Measurements from ENCODE around the gene PDK2. TPM values are rescaled to one million over a fixed set of nuclear protein-coding genes. Genes with fewer than 3 reads are reported as not detected.

Gene PDK2
- total RNA-seq, 1 experiment from 2014 or later: 25.3 TPM

DNA sequence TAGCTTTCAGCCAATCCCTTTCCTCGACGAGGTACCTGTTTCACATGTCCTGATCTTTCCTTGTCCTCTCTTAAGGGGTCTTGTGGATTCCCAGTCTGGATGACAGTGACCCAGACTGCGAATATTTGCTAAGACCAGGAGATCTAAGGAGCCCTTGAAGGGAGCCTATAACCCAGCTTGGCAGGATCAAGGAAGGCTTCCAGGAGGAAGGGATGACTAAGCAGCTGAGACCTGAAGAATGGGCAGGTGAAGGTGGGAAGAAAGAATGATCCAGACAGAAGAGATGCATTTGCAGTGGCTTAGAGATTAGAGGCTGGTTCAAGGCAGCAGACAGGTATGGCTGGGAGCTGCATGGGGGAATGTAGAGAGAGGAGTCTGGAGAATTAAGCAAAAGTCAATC, 1.9 kb upstream of the PDK2 start:
- Histone ChIP-seq H3K4me1 (replicated peaks) (peaks cover 14% of the 10 kb centered on the region), H3K9me3 (replicated peaks) (no peaks in the 10 kb centered on the region), H3K27ac (no peak overlapping the region), H3K27me3 (replicated peaks) (no peaks in the 10 kb centered on the region), H3K4me3 (no peak overlapping the region), H3K36me3 (peaks cover 30% of the 10 kb centered on the region)
- no peak for DNase-seq (ENCODE audit: low read depth in 1 of 2, low spot score in 2 of 2)

DNA sequence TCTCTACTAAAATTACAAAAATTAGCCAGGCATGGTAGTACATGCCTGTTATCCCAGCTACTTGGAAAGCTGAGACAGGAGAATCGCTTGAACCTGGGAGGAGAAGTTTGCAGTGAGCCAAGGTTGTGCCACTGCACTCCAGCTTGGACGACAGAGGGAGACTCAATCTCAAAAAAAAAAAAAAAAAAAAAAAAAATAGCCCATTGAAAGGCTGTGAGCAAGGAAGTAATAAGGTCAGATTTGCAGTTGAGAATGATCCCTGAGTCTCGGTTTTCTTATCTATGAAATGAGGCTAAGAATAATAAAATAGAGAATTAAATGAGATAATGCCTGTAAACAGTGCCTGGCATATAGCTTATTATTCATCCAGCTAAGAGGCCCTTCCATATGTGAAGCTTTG, 1.3 kb upstream of the PDK2 start:
- no peak overlapping the region for H3K27ac ChIP-seq
- no peaks in the 10 kb centered on the region for H3K27me3 ChIP-seq (replicated peaks)
- DNase-seq (ENCODE audit: low read depth in 1 of 2, low spot score in 2 of 2): no peak
- peaks cover 27% of the 10 kb centered on the region for H3K36me3 ChIP-seq
- H3K9me3 ChIP-seq (replicated peaks): no peaks in the 10 kb centered on the region
- H3K4me1 ChIP-seq (replicated peaks): peaks cover 14% of the 10 kb centered on the region
- no peak overlapping the region for H3K4me3 ChIP-seq

DNA sequence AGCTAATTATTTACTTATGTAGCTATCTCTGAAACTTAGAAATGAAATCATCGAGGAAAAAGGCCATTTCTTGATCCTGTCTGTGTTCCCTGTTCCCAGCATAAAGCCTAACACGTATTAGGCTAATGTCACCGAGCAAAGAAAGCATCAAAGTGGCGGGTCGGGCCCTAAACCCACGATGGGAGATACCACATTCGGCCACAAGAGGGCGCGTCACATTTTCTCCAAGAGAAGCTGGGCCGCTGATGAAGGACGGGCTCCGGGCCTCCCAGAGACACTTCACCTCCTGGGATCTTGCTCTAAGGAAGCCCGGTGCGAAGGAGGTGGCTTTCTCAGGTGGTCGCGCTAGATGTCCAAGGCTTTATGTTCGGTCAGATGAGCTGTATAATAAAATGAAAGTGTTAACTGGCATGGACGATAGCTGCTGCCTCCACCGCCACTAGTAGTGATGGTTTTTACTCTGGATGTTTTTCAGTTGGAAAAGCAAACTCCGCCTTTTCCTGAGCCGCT, 853 bp upstream of the PDK2 start:
- H3K4me1 ChIP-seq (replicated peaks): peaks cover 14% of the 10 kb centered on the region
- H3K27ac ChIP-seq: no peak overlapping the region
- peak; percentile 94 to 95 for DNase-seq (ENCODE audit: low read depth in 1 of 2, low spot score in 2 of 2)
- H3K27me3 ChIP-seq (replicated peaks): no peaks in the 10 kb centered on the region
- H3K4me3 ChIP-seq: peak overlapping the region; percentile 63
- H3K9me3 ChIP-seq (replicated peaks): no peaks in the 10 kb centered on the region
- H3K36me3 ChIP-seq: peaks cover 22% of the 10 kb centered on the region

DNA sequence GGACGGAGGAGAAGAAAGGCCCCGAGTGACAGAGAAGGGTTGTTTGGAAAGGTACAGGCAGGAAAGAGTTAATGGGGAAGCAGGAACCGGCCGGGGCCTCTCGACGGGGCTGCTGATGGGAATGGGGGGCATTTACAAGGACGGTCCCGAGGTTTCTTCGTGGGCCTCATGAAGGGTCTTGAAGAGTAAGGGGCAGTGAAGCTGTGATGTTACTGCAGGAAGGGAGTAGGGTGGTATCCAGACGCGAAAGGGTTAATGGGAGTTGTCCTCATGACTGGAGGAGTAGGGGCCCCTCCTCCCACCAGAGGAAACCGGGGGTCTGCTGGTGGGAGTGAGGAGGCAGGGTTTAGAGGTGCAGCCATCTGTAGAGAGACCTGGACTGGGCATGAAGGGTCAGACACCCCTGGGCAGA, 481 bp downstream of the PDK2 start:
- Histone ChIP-seq H3K36me3 (peaks cover 15% of the 10 kb centered on the region), H3K9me3 (replicated peaks) (no peaks in the 10 kb centered on the region), H3K4me3 (peak overlapping the region; percentile 63), H3K27ac (no peak overlapping the region), H3K4me1 (replicated peaks) (peaks cover 14% of the 10 kb centered on the region), H3K27me3 (replicated peaks) (no peaks in the 10 kb centered on the region)
- DNase-seq (ENCODE audit: low read depth in 1 of 2, low spot score in 2 of 2): no peak

DNA sequence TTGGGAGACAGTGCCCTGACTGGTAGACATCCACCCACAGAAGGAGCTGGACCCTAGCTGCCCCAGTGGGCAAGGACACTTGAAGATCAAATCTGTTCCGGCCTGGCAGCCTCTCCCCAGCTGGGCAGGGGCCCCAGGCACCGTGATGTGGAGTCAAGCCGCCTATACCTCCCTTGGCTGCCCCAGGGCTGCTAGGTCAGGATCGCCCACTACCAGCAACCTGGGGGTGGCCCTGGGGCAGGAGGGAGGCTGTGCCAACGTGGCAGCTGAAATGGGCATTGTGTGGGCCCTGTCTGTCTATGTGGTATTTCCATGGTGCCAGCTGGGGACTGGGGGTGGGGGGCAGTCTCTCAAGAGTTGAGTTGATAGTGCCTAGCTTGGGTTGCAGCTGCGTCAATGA, 941 bp downstream of the PDK2 start:
- Histone ChIP-seq H3K27me3 (replicated peaks) (no peaks in the 10 kb centered on the region), H3K27ac (no peak overlapping the region), H3K9me3 (replicated peaks) (no peaks in the 10 kb centered on the region), H3K4me3 (peak overlapping the region; percentile 63), H3K4me1 (replicated peaks) (peaks cover 14% of the 10 kb centered on the region), H3K36me3 (peaks cover 15% of the 10 kb centered on the region)
- no peak for DNase-seq (ENCODE audit: low read depth in 1 of 2, low spot score in 2 of 2)

DNA sequence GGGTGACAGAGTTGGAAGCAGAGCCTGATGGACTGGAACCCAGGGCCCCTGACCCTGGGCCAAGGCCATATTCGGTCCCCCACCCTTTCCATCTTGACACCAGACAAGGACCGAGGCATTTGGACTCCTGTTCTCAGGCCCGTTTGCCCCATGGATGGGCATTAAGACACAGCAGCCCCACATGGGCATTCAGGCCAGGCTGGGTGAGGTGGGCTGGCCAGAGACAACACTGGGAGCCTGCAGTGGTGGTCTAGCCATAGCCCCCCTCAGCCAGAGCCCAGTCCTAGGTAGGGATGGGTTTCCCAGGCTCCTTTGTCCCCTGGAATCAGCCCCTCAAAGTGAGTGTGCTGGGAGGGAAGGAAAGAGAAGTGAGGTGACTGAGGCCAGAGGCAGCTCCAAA, 1.6 kb downstream of the PDK2 start:
- Histone ChIP-seq H3K4me1 (replicated peaks) (peaks cover 14% of the 10 kb centered on the region), H3K4me3 (no peak overlapping the region), H3K36me3 (peaks cover 16% of the 10 kb centered on the region), H3K9me3 (replicated peaks) (no peaks in the 10 kb centered on the region), H3K27me3 (replicated peaks) (no peaks in the 10 kb centered on the region), H3K27ac (no peak overlapping the region)
- DNase-seq (ENCODE audit: low read depth in 1 of 2, low spot score in 2 of 2): no peak

DNA sequence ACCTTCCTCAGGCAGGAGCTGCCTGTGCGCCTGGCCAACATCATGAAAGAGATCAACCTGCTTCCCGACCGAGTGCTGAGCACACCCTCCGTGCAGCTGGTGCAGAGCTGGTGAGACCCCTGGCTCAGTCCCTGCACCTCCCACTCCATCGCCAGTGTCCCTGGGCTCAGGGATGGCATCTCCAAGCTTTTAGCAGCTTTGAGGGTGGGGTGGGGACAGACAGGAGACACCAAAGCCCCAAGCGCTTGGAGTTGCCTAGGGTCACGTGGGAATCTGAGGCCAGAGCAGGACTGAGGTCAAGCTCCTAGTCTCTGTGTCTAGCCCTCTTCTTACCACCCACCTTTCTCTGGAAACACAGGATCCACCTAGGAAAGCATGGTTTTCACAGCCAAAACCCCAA, 2.3 kb downstream of the PDK2 start:
- peaks cover 14% of the 10 kb centered on the region for H3K4me1 ChIP-seq (replicated peaks)
- H3K27me3 ChIP-seq (replicated peaks): no peaks in the 10 kb centered on the region
- H3K27ac ChIP-seq: no peak overlapping the region
- H3K4me3 ChIP-seq: no peak overlapping the region
- H3K9me3 ChIP-seq (replicated peaks): no peaks in the 10 kb centered on the region
- no peak for DNase-seq (ENCODE audit: low read depth in 1 of 2, low spot score in 2 of 2)
- H3K36me3 ChIP-seq: peaks cover 16% of the 10 kb centered on the region

DNA sequence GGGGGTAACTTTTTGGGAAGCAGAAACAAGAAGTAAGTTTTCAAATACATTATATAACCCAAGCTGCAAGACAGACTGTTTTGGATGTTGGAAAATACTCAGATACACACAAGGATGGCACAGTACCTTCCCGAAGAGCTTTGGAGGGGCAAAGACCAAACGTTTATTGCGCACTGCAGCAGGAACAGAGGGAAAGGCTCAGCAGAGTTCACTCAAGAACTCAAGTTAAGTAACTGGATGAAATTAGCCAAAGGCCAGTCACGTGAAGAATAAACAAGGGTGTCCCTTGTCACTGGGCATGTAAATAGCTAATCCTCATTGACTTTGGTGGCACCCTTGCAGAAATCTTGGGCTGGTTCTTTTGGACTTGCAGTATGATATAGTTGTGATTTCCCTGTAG, 2.8 kb downstream of the PDK2 start:
- Histone ChIP-seq H3K9me3 (replicated peaks) (no peaks in the 10 kb centered on the region), H3K36me3 (peaks cover 16% of the 10 kb centered on the region), H3K27me3 (replicated peaks) (no peaks in the 10 kb centered on the region), H3K4me1 (replicated peaks) (peaks cover 14% of the 10 kb centered on the region), H3K27ac (no peak overlapping the region), H3K4me3 (no peak overlapping the region)
- DNase-seq (ENCODE audit: low read depth in 1 of 2, low spot score in 2 of 2): no peak

DNA sequence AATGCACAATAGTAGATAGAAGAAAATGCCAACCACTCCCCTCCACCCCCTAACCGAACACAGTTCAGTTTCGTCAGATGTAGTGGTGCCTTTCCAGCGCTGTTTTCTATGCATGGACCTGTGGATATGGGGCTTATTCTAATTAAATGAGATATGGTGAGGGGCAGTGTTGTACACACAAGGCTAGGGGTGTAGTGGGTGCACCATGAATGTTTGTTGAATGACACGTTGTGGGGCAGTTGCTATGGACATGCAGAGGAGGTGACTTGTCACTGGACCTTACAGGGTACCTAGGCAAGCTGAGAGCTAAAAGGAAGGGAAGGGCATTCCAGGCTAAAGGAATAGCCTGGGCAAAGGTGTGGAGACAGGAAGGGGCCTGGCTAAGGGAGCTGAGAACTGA, 3.4 kb downstream of the PDK2 start:
- Histone ChIP-seq H3K27me3 (replicated peaks) (no peaks in the 10 kb centered on the region), H3K27ac (no peak overlapping the region), H3K9me3 (replicated peaks) (no peaks in the 10 kb centered on the region), H3K4me1 (replicated peaks) (peaks cover 14% of the 10 kb centered on the region), H3K36me3 (peaks cover 16% of the 10 kb centered on the region), H3K4me3 (no peak overlapping the region)
- DNase-seq (ENCODE audit: low read depth in 1 of 2, low spot score in 2 of 2): no peak

DNA sequence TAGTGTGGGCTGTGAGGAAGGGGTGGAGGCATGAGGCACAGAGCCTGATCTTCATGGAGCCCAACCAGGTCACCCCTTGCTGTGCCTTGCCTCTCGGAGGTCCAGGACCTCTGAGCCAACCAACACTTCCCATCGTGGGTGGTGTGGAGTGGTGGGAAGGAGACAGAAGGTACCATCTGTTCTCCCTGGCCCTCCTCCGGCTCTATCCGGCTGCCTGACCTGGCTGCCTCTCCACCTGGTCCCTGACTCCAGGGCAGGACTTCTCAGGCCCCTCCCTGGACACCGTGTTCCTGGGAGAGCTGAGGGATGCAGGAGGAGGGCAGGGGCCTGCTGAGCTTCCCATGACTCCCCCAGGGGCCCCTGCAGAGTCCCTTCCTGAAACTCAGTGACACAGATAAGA, 3.9 kb downstream of the PDK2 start:
- H3K27ac ChIP-seq: no peak overlapping the region
- H3K36me3 ChIP-seq: peaks cover 16% of the 10 kb centered on the region
- H3K9me3 ChIP-seq (replicated peaks): no peaks in the 10 kb centered on the region
- no peak for DNase-seq (ENCODE audit: low read depth in 1 of 2, low spot score in 2 of 2)
- H3K4me1 ChIP-seq (replicated peaks): peaks cover 14% of the 10 kb centered on the region
- no peak overlapping the region for H3K4me3 ChIP-seq
- H3K27me3 ChIP-seq (replicated peaks): no peaks in the 10 kb centered on the region

DNA sequence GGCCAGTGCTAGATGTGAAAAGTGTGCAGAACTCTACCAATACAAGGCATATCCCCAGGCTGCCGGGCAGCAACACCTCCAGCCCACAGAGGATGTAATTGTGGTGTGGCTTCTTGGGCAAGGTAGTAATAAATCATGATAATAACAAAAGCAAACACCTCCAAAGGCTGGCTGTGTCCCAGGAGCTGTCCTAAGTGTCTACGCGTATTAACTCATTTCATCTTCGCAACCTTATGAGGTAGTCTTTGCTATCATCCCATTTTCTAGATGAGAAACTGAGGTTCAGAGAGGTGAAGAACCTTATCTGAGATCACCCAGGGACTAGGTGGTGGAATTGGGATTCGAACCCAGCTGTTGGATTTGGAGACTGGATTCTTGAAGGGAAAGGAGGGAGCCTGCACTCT, 5.3 kb downstream of the PDK2 start:
- Histone ChIP-seq H3K36me3 (peaks cover 18% of the 10 kb centered on the region), H3K9me3 (replicated peaks) (no peaks in the 10 kb centered on the region), H3K27me3 (replicated peaks) (no peaks in the 10 kb centered on the region), H3K27ac (no peak overlapping the region), H3K4me1 (replicated peaks) (peaks cover 7% of the 10 kb centered on the region), H3K4me3 (no peak overlapping the region)
- no peak for DNase-seq (ENCODE audit: low read depth in 1 of 2, low spot score in 2 of 2)

DNA sequence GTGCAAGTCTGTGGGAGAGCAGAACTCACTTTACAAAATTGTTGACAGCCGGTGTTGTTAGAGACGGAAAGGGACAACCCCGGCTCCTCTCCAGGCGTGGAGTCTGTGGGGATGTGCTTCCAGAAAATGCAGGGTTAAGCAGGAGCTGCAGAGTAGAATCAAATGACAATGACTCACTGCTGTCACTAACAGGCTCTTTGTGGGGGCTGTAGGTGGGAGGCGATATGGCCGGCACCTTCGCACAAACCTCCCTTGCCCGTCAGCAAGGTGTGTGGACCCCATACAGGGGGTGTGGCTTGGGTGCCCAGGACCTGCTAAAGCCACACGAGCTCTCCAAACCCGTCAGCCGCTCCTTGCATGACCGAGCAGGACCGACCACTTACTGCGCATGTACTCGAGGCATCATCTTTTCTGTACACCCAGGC, 5.8 kb downstream of the PDK2 start:
- H3K4me1 ChIP-seq (replicated peaks): peaks cover 3% of the 10 kb centered on the region
- H3K36me3 ChIP-seq: peaks cover 21% of the 10 kb centered on the region
- no peaks in the 10 kb centered on the region for H3K27me3 ChIP-seq (replicated peaks)
- no peak overlapping the region for H3K4me3 ChIP-seq
- DNase-seq (ENCODE audit: low read depth in 1 of 2, low spot score in 2 of 2): no peak
- H3K9me3 ChIP-seq (replicated peaks): no peaks in the 10 kb centered on the region
- H3K27ac ChIP-seq: no peak overlapping the region

DNA sequence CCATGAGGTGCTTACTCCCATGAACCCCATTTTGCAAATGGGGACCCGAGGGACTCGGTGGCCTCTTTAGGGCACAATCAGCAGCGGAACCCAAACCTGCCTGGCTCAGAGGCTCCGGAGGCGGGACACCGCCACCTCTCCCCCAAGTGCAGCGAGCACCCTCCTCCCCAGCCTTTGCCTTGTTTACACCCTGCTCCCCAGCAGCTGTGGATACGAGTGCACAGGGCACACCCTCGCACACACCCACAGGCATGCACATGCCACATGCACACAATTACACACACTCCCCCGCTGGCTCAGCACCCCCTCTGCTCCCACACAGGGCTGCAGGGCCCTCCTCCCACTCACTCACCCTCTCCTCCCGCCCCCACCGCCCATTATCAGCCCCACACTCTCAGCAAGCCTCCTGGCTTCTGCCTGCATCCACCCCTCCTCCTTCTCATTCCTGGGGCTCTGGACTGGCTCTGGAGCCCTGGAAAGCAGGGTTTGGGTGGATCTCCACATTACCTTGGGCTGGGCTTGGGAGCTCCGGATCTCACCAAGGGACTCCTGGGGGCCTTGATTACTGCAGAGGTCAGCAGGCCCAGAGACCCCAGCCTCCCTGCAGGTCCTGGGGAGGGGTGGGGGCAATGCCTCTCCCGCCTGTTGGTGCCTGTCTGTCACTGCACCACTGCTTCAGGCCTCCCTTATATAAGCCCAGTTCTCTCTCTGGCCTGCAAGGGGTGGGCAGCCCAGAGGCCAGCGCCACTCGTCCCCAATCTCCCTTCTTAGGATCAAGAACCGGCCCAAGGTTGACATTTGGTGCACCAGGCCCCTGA, 6.4 kb downstream of the PDK2 start:
- no peak for DNase-seq (ENCODE audit: low read depth in 1 of 2, low spot score in 2 of 2)
- H3K4me1 ChIP-seq (replicated peaks): no peaks in the 10 kb centered on the region
- no peak overlapping the region for H3K27ac ChIP-seq
- no peaks in the 10 kb centered on the region for H3K9me3 ChIP-seq (replicated peaks)
- no peak overlapping the region for H3K4me3 ChIP-seq
- no peaks in the 10 kb centered on the region for H3K27me3 ChIP-seq (replicated peaks)
- H3K36me3 ChIP-seq: peaks cover 21% of the 10 kb centered on the region

DNA sequence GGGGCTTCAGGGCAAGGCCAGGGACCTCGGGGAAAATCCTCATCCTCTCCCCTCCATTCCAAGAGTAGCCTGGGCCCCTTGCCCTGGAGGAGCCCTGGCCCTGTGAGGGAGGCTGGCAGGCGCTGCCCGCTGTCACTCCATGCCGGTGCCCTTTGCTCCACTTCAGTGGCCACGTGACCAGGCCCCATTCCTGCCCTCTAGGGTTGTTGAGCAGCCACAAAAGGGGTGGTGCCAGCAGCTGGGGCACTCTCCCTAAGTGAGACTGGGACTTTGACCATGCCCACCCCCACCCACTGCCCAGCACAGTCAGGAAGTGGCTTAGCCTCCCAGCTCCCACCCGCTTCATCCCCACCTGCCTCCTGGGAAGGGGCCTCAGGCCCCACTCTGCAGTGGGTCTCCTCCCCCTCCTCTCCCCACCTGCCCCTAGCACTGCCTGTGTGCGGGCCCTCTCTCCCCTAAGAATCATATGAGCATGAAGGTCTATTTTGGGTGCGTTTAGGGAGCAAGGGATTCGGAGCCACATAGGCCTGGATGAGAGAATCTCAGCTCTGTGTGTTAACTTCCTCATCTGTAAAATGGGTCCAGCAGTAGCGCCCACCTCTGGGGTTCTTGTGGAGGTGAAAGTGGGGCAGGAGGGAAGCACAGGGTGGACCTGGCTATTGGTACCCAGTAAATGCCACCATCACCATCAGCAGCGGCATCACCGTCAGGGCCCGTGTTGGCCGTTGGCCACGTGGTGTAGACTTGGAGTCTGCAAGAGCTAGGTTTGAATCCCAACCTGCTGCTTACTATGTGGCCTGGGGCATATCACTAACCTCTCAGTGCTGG, 7.2 kb downstream of the PDK2 start:
- Histone ChIP-seq H3K27me3 (replicated peaks) (no peaks in the 10 kb centered on the region), H3K9me3 (replicated peaks) (no peaks in the 10 kb centered on the region), H3K36me3 (peaks cover 21% of the 10 kb centered on the region), H3K4me3 (no peak overlapping the region), H3K4me1 (replicated peaks) (no peaks in the 10 kb centered on the region), H3K27ac (no peak overlapping the region)
- DNase-seq (ENCODE audit: low read depth in 1 of 2, low spot score in 2 of 2): no peak

All from SJSA1 (cell line).